SU-DHL-6 (cell line): ENCODE results near the gene TMPRSS2.
"Not testable (repeated sequence)": the region's sequence is repeated elsewhere in the genome, so short reads cannot be mapped to it uniquely, and the experiment has no call there.

Source experiments
- H2AFZ ChIP-seq: fragments of 200-600 bp; sonication (generic); 2 replicates; pipeline ENCODE4 v1.6.1; 2014; ENCODE audit warnings: low read depth, mild to moderate bottlenecking, moderate library complexity, mixed read lengths, antibody characterized with exemption, low read length; ENCODE audit not compliant: severe bottlenecking
- H3F3A ChIP-seq: fragments of 200-600 bp; shearing (Covaris generic); 2 replicates; pipeline ENCODE4 v1.6.0; 2016; ENCODE audit warnings: antibody characterized with exemption, mild to moderate bottlenecking; ENCODE audit not compliant: insufficient read depth
- H3K27ac ChIP-seq: fragments of 200-600 bp; sonication (generic); 2 replicates; pipeline ENCODE4 v1.5.1; 2016; ENCODE audit warnings: low read depth, mild to moderate bottlenecking, low read length, moderate library complexity, mixed read lengths
- H3K27me3 ChIP-seq: fragments of 200-600 bp; sonication (generic), shearing (Covaris generic); 2 replicates; pipeline ENCODE4 v1.6.0; 2014; ENCODE audit warnings: mild to moderate bottlenecking, low read length
- H3K36me3 ChIP-seq: fragments of 200-600 bp; sonication (generic); 2 replicates; pipeline ENCODE4 v1.6.1; 2014; ENCODE audit warnings: mild to moderate bottlenecking, low read length, mixed read lengths
- H3K4me2 ChIP-seq: fragments of 300-600, 200-600 bp; shearing (Covaris generic), sonication (generic); 2 replicates; pipeline ENCODE4 v1.6.0; 2014; ENCODE audit warnings: low read length, low read depth, mild to moderate bottlenecking; ENCODE audit not compliant: poor library complexity, severe bottlenecking
- H3K4me3 ChIP-seq: fragments of 200-600 bp; sonication (generic); 2 replicates; pipeline ENCODE4 v1.5.1; 2014; ENCODE audit warnings: antibody characterized with exemption, low read length, mild to moderate bottlenecking, mixed read lengths; ENCODE audit not compliant: insufficient read depth, poor library complexity, severe bottlenecking
- H3K79me2 ChIP-seq: fragments of 200-600 bp; sonication (generic); 2 replicates; pipeline ENCODE4 v1.6.1; 2014; ENCODE audit warnings: mild to moderate bottlenecking, low read length, moderate library complexity; ENCODE audit not compliant: insufficient read depth
- H3K9ac ChIP-seq: fragments of 200-600 bp; sonication (generic); 2 replicates; pipeline ENCODE4 v1.7.0; 2014; ENCODE audit warnings: mild to moderate bottlenecking, low read length
- H3K9me2 ChIP-seq: fragments of 200-600 bp; sonication (generic); replicated peaks from 2 replicates; pipeline ENCODE4 v1.6.1; 2014; ENCODE audit warnings: low read length; ENCODE audit not compliant: insufficient read depth
- H3K9me3 ChIP-seq: fragments of 200-600 bp; sonication (generic); 2 replicates; pipeline ENCODE4 v1.6.1; 2014; ENCODE audit warnings: low read length, mixed read lengths; ENCODE audit not compliant: insufficient read depth
- H4K20me1 ChIP-seq: fragments of 200-600 bp; sonication (generic); 2 replicates; pipeline ENCODE4 v1.6.1; 2014; ENCODE audit warnings: low read depth, mild to moderate bottlenecking, antibody characterized with exemption, low read length, moderate library complexity, mixed read lengths
- EZH2phosphoT487 ChIP-seq: fragments of 200-600 bp; sonication (generic), shearing (Covaris generic); conservative IDR thresholded peaks from 2 replicates; pipeline ENCODE4 v1.6.1; 2018; ENCODE audit warnings: mild to moderate bottlenecking, antibody characterized with exemption, low read length, moderate library complexity, mixed read lengths
- TF ChIP-seq, protein P1 (sequence below): fragments of 200-600 bp; sonication (generic); IDR thresholded peaks from one replicate; pipeline ENCODE4 v1.5.1; 2017; ENCODE audit warnings: antibody characterized with exemption, mild to moderate bottlenecking, low read length, moderate library complexity; ENCODE audit not compliant: insufficient read depth, poor library complexity, severe bottlenecking

The TMPRSS2 gene

DNA sequence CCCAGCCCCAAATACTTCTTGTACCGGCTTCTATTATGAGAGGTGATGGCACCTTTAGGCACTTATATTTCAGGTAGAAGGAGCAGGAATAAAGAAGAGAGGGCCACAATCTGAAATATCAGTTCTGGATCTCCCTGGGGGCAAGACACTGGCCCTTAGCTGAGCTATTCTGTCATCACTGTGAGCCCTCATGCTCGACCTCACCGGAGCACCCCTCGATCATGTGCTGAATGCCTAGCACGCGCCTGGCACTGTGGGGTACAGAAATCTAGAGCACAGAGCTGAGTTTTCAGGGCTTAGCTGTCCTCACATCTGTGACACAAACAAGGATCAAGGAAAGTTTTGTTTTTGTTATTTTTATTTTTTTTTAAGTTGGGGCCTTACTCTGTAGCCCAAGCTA is 89.6 kb downstream of the TMPRSS2 start:
- Histone ChIP-seq H3K9me3 (no peaks in the 10 kb centered on the region), H3K4me2 (no peak overlapping the region), H3K9ac (no peak overlapping the region), H4K20me1 (no peaks in the 10 kb centered on the region), H3K36me3 (no peaks in the 10 kb centered on the region), H3K9me2 (no peaks in the 10 kb centered on the region), H3K27me3 (no peaks in the 10 kb centered on the region), H3K27ac (no peak overlapping the region), H2AFZ (no peak overlapping the region), H3K4me3 (no peak overlapping the region), H3F3A (no peaks in the 10 kb centered on the region), H3K79me2 (no peaks in the 10 kb centered on the region)
- TF ChIP-seq EZH2phosphoT487: no peak
- TF ChIP-seq, protein P1, sequence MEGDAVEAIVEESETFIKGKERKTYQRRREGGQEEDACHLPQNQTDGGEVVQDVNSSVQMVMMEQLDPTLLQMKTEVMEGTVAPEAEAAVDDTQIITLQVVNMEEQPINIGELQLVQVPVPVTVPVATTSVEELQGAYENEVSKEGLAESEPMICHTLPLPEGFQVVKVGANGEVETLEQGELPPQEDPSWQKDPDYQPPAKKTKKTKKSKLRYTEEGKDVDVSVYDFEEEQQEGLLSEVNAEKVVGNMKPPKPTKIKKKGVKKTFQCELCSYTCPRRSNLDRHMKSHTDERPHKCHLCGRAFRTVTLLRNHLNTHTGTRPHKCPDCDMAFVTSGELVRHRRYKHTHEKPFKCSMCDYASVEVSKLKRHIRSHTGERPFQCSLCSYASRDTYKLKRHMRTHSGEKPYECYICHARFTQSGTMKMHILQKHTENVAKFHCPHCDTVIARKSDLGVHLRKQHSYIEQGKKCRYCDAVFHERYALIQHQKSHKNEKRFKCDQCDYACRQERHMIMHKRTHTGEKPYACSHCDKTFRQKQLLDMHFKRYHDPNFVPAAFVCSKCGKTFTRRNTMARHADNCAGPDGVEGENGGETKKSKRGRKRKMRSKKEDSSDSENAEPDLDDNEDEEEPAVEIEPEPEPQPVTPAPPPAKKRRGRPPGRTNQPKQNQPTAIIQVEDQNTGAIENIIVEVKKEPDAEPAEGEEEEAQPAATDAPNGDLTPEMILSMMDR: no peak

DNA sequence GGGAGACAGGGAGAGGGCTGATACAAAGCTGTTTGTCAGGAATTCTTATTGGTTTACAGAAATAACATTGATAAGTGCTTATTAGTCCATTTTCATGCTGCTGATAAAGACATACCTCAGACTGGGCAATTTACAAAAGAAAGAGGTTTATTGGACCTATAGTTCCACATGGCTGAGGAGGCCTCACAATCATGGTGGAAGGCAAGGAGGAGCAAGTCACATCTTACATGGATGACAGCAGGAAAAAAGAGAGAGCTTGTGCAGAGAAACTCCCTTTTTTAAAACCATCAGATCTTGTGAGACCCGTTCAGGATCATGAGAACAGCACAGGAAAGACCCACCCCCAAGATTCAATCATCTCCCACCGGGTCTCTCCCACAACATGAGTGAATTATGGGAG is 90.5 kb downstream of the TMPRSS2 start:
- H3F3A ChIP-seq, H3K27ac ChIP-seq, H3K36me3 ChIP-seq, H3K4me2 ChIP-seq, H3K9ac ChIP-seq, H3K27me3 ChIP-seq, H3K79me2 ChIP-seq, H2AFZ ChIP-seq, H3K4me3 ChIP-seq, H3K9me3 ChIP-seq, H4K20me1 ChIP-seq, H3K9me2 ChIP-seq: not testable (repeated sequence)
